PFSK-1 (cell line): ENCODE data around the gene RNH1. TPM values are rescaled to one million over a fixed set of nuclear protein-coding genes. Genes with fewer than 3 reads are reported as not detected.

Experiments
- FOXP2 ChIP-seq: optimal IDR thresholded peaks from 2 replicates; pipeline ENCODE3; 2011; ENCODE audit warnings: borderline replicate concordance, control low read depth, inconsistent platforms; ENCODE audit not compliant: insufficient read depth; ENCODE audit errors: extremely low read length, extremely low read depth
- POLR2AphosphoS5 ChIP-seq: IDR thresholded peaks from 2 replicates; pipeline ENCODE4 v1.6.1; 2012; ENCODE audit warnings: low read depth, mild to moderate bottlenecking, control low read depth, low read length, moderate library complexity
- REST ChIP-seq, 2 experiments: IDR thresholded peaks; 2 replicates each; pipeline versions ENCODE4 v1.6.1 to v1.8.0; 2011 to 2012; ENCODE audit warnings: low read depth in 2 of 2, low read length in 2 of 2, control low read depth in 1 of 2, inconsistent platforms in 1 of 2, mild to moderate bottlenecking in 1 of 2, moderate library complexity in 1 of 2; ENCODE audit not compliant: insufficient read depth in 1 of 2
- SIN3A ChIP-seq: IDR thresholded peaks from 2 replicates; pipeline ENCODE4 v1.6.1; 2012; ENCODE audit warnings: mild to moderate bottlenecking, low read length, moderate library complexity, borderline replicate concordance; ENCODE audit not compliant: insufficient read depth
- TAF1 ChIP-seq: IDR thresholded peaks from 2 replicates; pipeline ENCODE4 v1.6.1; 2012; ENCODE audit warnings: low read length, control low read depth, borderline replicate concordance; ENCODE audit not compliant: insufficient read depth
- polyA plus RNA-seq: library from polyadenylated mRNA; unstranded; fragments of >200 nt; gene quantifications from one replicate; pipeline ENCODE4 v1.2.1, GENCODE V29; 2012; ENCODE audit warnings: low read depth, missing spikeins; ENCODE audit not compliant: insufficient read length

RNH1 gene
- polyA plus RNA-seq, result 635 TPM

- TF ChIP-seq REST (IDR thresholded peaks at IDR 0.05; ENCODE audit: insufficient read depth in 1 of 2, low read depth in 2 of 2, low read length in 2 of 2) (no peak), SIN3A (peak; percentile 78; the same call in 1 of the 2 replicates), TAF1 (peak; percentile 27; the same call in 1 of the 2 replicates), FOXP2 (no peak), POLR2AphosphoS5 (0 out of 2 replicates have a peak, but pooled peaks have one; percentile 17)
These were observed at the start of gene RNH1 for GRCh38 chr11:506995-507726. RNH1 (minus strand) TSS chr11:507242; CDS start chr11:502162, 5,080 bp downstream.

GRCh38 chr11:555780-556661 lies 49.0 kb upstream of the RNH1 start:
- no peak for TF ChIP-seq FOXP2
- no peak for TF ChIP-seq REST (IDR thresholded peaks at IDR 0.05; ENCODE audit: insufficient read depth in 1 of 2, low read depth in 2 of 2, low read length in 2 of 2)
- no peak for TF ChIP-seq TAF1
- TF ChIP-seq SIN3A, result no peak

GRCh38 chr11:555227-555779 lies 48.3 kb upstream of the RNH1 start:
- TF ChIP-seq SIN3A (no peak), TAF1 (no peak), REST (IDR thresholded peaks at IDR 0.05; ENCODE audit: insufficient read depth in 1 of 2, low read depth in 2 of 2, low read length in 2 of 2) (no peak), FOXP2 (no peak), POLR2AphosphoS5 (no peak)

- TF ChIP-seq TAF1 (no peak), FOXP2 (peak; percentile 88), SIN3A (0 out of 2 replicates have a peak, but pooled peaks have one; percentile 34), POLR2AphosphoS5 (no peak), REST (IDR thresholded peaks at IDR 0.05; ENCODE audit: insufficient read depth in 1 of 2, low read depth in 2 of 2, low read length in 2 of 2) (no peak)
These were observed 47.6 kb upstream of the RNH1 start for GRCh38 chr11:554428-555226.
